ENCODE data around the gene NEO1. TPM values are rescaled to one million over a fixed set of nuclear protein-coding genes. Genes with fewer than 3 reads are reported as not detected.

The NEO1 gene
- total and polyA plus RNA-seq, 4 donors, result 1.6 to 9.9 (median 5.8) TPM

GRCh38 chr15:73352082-73352481, 299.8 kb downstream of the NEO1 start:
- peaks cover 0 to 6% (median 3%) of the 10 kb centered on the region in 4 donors for H3K27me3 ChIP-seq (ENCODE audit: control insufficient read depth in 4 of 4, insufficient read depth in 4 of 4, low read length in 3 of 4)
- DNase-seq (ENCODE audit: low spot score), result no peak
- H3K4me1 ChIP-seq (ENCODE audit: control insufficient read depth in 4 of 4, insufficient read depth in 4 of 4, low read length in 3 of 4), result no peaks in the 10 kb centered on the region
- no peak overlapping the region for H3K9ac ChIP-seq (ENCODE audit: low read depth in 1 of 2, low read length in 2 of 2)
- H3K9me3 ChIP-seq (ENCODE audit: control insufficient read depth in 4 of 4, low read length in 3 of 4), result no peaks in the 10 kb centered on the region
- H3K4me3 ChIP-seq (ENCODE audit: low read depth in 1 of 3, low read length in 3 of 3), result no peak overlapping the region
- no peak for TF ChIP-seq HNF4G (IDR thresholded peaks at IDR 0.05)
- no peak for TF ChIP-seq NR2F2 (IDR thresholded peaks at IDR 0.05)
- TF ChIP-seq, protein P1, sequence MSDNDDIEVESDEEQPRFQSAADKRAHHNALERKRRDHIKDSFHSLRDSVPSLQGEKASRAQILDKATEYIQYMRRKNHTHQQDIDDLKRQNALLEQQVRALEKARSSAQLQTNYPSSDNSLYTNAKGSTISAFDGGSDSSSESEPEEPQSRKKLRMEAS (IDR thresholded peaks at IDR 0.05), result no peak
- TF ChIP-seq SP1 (IDR thresholded peaks at IDR 0.05), result no peak
- TF ChIP-seq JUND (IDR thresholded peaks at IDR 0.05), result no peak
- no peak for TF ChIP-seq EGR1 (IDR thresholded peaks at IDR 0.05; ENCODE audit: low read depth in 2 of 2)
- no peak for TF ChIP-seq TAF1 (conservative IDR thresholded peaks at IDR 0.05)
- no peak for TF ChIP-seq REST (IDR thresholded peaks at IDR 0.05)
- no peak for TF ChIP-seq FOXA1 (IDR thresholded peaks at IDR 0.05)
- no peak for TF ChIP-seq YY1 (IDR thresholded peaks at IDR 0.05)
- TF ChIP-seq FOXA2 (IDR thresholded peaks at IDR 0.05), result no peak
- no peak for TF ChIP-seq GABPA (IDR thresholded peaks at IDR 0.05 in 1 of 2, conservative IDR thresholded peaks at IDR 0.05 in 1 of 2)
- no peak for TF ChIP-seq RAD21 (IDR thresholded peaks at IDR 0.05)
- no peak for TF ChIP-seq CTCF (IDR thresholded peaks at IDR 0.05; ENCODE audit: low read depth, low read length, missing input control)
- WGBS, result 80% methylated on average over 10 of the region's 10 CpGs
- no peak overlapping the region for H3K27ac ChIP-seq (ENCODE audit: low read depth in 1 of 2, low read length in 2 of 2)
- H3K36me3 ChIP-seq (ENCODE audit: control insufficient read depth in 4 of 4, insufficient read depth in 3 of 4, low read depth in 1 of 4, low read length in 3 of 4), result no peaks in the 10 kb centered on the region

GRCh38 chr15:73353734-73354133, 301.5 kb downstream of the NEO1 start:
- H3K9me3 ChIP-seq (ENCODE audit: control insufficient read depth in 4 of 4, low read length in 3 of 4), result no peaks in the 10 kb centered on the region
- H3K4me1 ChIP-seq (ENCODE audit: control insufficient read depth in 4 of 4, insufficient read depth in 4 of 4, low read length in 3 of 4), result no peaks in the 10 kb centered on the region
- H3K4me3 ChIP-seq (ENCODE audit: low read depth in 1 of 3, low read length in 3 of 3), result no peak overlapping the region
- 47% methylated on average over 3 of the region's 3 CpGs for whole genome bisulfite sequencing
- no peaks in the 10 kb centered on the region for H3K36me3 ChIP-seq (ENCODE audit: control insufficient read depth in 4 of 4, insufficient read depth in 3 of 4, low read depth in 1 of 4, low read length in 3 of 4)
- TF ChIP-seq, protein P1 (IDR thresholded peaks at IDR 0.05), result no peak
- no peak for TF ChIP-seq HNF4G (IDR thresholded peaks at IDR 0.05)
- TF ChIP-seq CTCF (IDR thresholded peaks at IDR 0.05; ENCODE audit: low read depth, low read length, missing input control), result no peak
- TF ChIP-seq REST (IDR thresholded peaks at IDR 0.05), result no peak
- TF ChIP-seq TAF1 (conservative IDR thresholded peaks at IDR 0.05), result no peak
- no peak overlapping the region for H3K9ac ChIP-seq (ENCODE audit: low read depth in 1 of 2, low read length in 2 of 2)
- no peak overlapping the region for H3K27ac ChIP-seq (ENCODE audit: low read depth in 1 of 2, low read length in 2 of 2)
- DNase-seq (ENCODE audit: low spot score), result no peak
- peaks cover 0 to 6% (median 2%) of the 10 kb centered on the region in 4 donors for H3K27me3 ChIP-seq (ENCODE audit: control insufficient read depth in 4 of 4, insufficient read depth in 4 of 4, low read length in 3 of 4)
